IPS-18a (cell line): ENCODE measurements around the gene SGPP1.

ENCODE experiments used
- H3K27ac ChIP-seq: one replicate; pipeline ENCODE4 v1.5.1; 2013; ENCODE audit warnings: low read length
- H3K27me3 ChIP-seq: one replicate; pipeline ENCODE4 v1.6.1; 2013; ENCODE audit warnings: mild to moderate bottlenecking, low read length; ENCODE audit not compliant: control insufficient read depth, insufficient read depth
- H3K36me3 ChIP-seq: one replicate; pipeline ENCODE4 v1.6.1; 2013; ENCODE audit warnings: low read depth, low read length; ENCODE audit not compliant: control insufficient read depth
- H3K4me1 ChIP-seq: one replicate; pipeline ENCODE4 v1.6.1; 2013; ENCODE audit warnings: low read depth, low read length; ENCODE audit not compliant: control insufficient read depth
- H3K4me3 ChIP-seq: one replicate; pipeline ENCODE4 v1.5.1; 2013; ENCODE audit warnings: low read length
- H3K9ac ChIP-seq: one replicate; pipeline ENCODE4 v1.6.1; 2013; ENCODE audit warnings: mild to moderate bottlenecking, low read length, moderate library complexity
- H3K9me3 ChIP-seq: one replicate; pipeline ENCODE4 v1.6.1; 2013; ENCODE audit warnings: low read depth, low read length; ENCODE audit not compliant: control insufficient read depth

SGPP1 gene

DNA sequence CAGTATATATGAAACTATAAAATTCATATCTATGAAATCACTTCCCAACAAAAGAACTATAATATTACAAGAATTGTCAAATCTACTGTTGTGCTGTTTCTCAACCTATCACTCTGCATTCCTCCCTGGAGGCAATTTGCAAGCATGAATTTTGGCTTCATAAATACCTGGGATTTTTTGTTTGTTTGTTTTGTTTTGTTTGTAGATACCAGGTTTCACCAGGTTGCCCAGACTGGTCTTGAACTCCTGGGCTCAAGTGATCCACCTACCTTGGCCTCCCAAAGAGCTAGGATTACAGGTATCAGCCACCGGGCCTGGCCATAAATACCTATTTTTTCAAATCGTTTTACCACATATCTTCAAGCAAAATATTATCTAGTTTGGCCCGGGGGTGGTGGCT lies 38.7 kb downstream of the SGPP1 start:
- H3K4me1 ChIP-seq = no peaks in the 10 kb centered on the region
- H3K9ac ChIP-seq = no peak overlapping the region
- no peak overlapping the region for H3K4me3 ChIP-seq
- H3K36me3 ChIP-seq = no peaks in the 10 kb centered on the region
- no peak overlapping the region for H3K27ac ChIP-seq
- no peaks in the 10 kb centered on the region for H3K9me3 ChIP-seq
- no peaks in the 10 kb centered on the region for H3K27me3 ChIP-seq

DNA sequence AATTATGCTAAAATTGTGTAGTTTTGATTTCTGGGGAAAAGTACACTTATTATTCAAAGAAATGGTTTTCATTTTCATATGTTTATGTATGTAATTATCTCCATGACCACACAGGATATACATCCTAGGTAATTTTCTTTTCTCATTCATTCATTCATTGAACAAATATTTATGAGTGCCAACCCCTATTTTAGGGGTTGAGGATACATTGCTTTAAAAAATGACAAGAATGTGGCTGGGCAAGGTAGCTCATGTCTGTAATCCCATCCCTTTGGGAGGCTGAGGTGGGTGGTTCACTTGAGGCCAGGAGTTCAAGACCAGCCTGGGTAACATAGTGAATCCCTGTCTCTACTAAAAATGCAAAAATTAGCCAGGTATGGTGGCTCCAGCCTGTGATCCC lies 40.9 kb downstream of the SGPP1 start:
- H3K9me3 ChIP-seq = no peaks in the 10 kb centered on the region
- no peak overlapping the region for H3K4me3 ChIP-seq
- H3K9ac ChIP-seq = no peak overlapping the region
- no peaks in the 10 kb centered on the region for H3K36me3 ChIP-seq
- H3K27ac ChIP-seq = no peak overlapping the region
- no peaks in the 10 kb centered on the region for H3K27me3 ChIP-seq
- no peaks in the 10 kb centered on the region for H3K4me1 ChIP-seq

DNA sequence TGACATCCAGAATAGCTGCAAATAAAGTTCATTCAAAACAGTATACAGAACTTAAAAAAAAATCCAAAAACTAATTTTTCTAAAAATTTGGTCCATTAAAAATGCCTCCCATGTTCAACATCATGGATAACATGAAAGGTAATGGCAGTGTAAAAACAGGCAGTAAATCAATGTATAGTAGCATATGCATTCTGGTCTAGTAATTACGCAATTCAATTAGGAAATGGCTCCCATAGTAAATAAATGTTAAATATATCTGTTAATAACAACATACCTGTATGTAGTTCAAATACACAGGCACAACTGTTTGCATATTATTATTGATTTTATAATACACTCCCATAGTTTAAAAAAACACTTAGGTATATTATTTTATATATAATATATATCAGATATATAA lies 42.5 kb downstream of the SGPP1 start:
- H3K27ac ChIP-seq = no peak overlapping the region
- no peak overlapping the region for H3K9ac ChIP-seq
- H3K4me1 ChIP-seq = no peaks in the 10 kb centered on the region
- H3K4me3 ChIP-seq = no peak overlapping the region
- H3K36me3 ChIP-seq = no peaks in the 10 kb centered on the region
- H3K9me3 ChIP-seq = no peaks in the 10 kb centered on the region
- no peaks in the 10 kb centered on the region for H3K27me3 ChIP-seq

DNA sequence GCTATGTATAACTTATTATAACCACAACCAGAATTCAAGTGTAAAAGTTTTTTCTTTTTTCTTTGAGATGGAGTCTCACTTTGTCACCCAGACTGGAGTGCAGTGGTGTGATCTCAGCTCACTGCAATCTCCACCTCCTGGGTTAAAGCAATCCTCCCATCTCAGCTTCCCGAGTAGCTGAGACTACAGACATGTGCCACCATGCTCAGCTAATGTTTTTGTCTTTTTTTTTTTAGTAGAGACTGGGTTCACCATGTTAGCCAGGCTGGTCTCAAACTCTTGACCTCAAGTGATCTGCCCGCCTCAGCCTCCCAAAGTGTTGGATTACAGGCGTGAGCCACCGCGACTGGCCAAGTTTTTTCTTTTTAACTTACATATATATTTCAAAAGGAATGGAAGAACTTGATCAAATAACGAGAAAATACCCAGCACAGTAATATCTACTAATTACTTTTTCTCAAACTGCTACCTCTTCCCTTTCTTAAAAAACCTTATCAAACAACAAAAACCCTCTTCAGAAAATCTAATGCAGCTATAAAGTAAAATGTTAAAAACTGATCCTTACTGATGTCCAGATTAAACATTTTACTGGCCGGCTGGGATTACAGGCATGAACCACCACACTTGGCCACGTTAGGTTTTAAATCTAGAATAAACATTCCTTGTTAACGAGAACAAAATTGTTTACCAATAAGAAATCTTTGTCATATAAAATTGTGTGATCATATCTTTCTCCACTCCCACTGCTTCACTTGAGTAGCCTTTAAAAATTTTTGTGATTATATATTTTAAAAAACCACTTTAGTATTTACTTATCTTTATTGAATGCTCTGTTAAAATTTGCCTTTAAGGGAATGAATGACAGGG lies 44.9 kb downstream of the SGPP1 start:
- H3K36me3 ChIP-seq = no peaks in the 10 kb centered on the region
- H3K9me3 ChIP-seq = no peaks in the 10 kb centered on the region
- H3K27ac ChIP-seq = no peak overlapping the region
- no peaks in the 10 kb centered on the region for H3K27me3 ChIP-seq
- no peak overlapping the region for H3K4me3 ChIP-seq
- H3K4me1 ChIP-seq = no peaks in the 10 kb centered on the region
- H3K9ac ChIP-seq = no peak overlapping the region

DNA sequence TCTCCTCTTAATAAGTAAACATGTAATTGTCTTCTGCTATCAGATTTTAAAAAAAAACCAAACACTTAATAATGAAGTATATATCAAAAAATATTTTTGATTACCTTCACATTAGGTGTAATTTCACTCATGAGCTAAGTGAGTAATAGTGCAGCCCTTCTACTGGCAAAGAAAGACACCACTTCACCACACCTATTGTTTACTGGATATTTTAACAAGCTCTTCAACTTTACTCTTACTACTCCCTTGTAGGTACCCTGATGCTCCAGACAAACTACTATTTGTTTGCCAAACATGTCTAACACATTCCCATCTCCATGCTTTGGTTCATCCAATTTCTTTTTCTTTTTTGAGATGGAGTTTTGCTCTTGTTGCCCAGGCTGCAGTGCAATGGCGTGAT lies 49.3 kb downstream of the SGPP1 start:
- Histone ChIP-seq H3K4me1 (no peaks in the 10 kb centered on the region), H3K27me3 (no peaks in the 10 kb centered on the region), H3K9me3 (no peaks in the 10 kb centered on the region), H3K9ac (no peak overlapping the region), H3K36me3 (no peaks in the 10 kb centered on the region), H3K4me3 (no peak overlapping the region), H3K27ac (no peak overlapping the region)

DNA sequence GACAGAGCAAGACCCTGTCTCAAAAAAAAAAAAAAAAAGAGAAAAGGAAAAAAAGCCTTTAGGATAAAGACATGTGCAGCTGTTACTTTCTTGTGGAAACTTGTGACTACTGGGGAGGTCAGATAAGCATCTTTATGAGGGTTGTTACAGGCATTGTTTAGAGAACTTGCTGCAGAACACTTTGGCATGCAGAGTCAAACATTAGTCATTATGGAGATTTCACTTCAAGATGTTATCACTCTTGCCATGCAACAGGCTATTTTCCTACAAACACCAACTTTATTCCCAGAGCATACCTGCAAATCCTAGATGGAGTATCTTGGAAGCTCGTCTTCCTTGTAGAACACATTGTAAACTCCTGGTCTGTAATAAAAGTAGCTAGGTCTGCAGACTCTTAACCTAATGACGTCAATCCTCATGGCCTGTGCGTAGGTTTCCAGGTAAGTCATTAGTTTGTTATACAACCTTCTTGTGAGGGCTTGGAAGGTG lies 49.9 kb downstream of the SGPP1 start:
- Histone ChIP-seq H3K9me3 (no peaks in the 10 kb centered on the region), H3K4me3 (no peak overlapping the region), H3K9ac (no peak overlapping the region), H3K27me3 (no peaks in the 10 kb centered on the region), H3K36me3 (no peaks in the 10 kb centered on the region), H3K4me1 (no peaks in the 10 kb centered on the region), H3K27ac (no peak overlapping the region)

DNA sequence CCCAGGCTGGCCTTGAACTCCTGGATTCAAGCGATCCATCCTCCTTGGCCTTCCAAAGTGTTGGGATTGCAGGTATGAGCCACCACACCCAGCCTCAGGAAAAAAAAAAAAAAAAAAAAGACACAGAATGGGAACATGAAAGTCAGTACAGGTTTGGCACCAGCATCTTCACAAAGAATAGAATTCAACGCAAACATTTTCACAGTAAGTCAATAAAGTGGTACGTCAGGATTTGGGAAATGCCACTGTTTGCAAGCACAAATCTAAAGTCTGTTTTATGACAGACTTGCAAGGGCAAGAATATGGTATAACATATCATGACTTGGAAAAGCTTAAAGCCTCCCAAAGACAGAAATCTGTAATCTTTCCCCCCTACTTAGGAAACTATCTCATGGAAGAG lies 51.2 kb downstream of the SGPP1 start:
- Histone ChIP-seq H3K9ac (no peak overlapping the region), H3K27ac (no peak overlapping the region), H3K4me1 (no peaks in the 10 kb centered on the region), H3K36me3 (no peaks in the 10 kb centered on the region), H3K4me3 (no peak overlapping the region), H3K27me3 (no peaks in the 10 kb centered on the region), H3K9me3 (no peaks in the 10 kb centered on the region)

DNA sequence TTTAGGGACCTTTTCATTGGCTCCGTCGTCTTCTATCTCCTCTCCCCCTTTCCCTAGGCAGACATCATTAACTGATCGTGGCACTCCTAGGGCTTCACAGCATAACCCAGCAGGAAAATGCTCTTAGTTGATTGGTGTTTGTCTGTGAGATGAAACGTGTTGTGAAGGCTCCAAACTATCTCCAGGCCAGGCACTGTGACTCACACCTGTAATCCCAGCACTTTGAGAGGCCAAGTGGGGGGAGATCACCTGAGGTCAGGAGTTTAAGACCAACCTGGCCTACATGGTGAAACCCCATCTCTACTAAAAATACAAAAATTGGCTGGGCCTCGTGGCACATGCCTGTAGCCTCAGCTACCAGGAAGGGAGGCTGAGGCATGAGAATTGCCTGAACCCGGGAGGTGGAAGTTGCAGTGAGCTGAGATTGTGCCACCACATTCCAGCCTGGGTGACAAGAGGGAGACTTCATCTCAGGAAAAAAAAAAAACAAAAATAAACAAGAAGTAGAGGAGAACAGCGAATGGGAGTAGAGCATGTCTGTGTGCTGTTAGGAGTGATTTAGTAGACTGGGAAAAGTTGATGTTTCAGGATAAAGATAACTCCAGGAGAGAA lies 53.9 kb downstream of the SGPP1 start:
- Histone ChIP-seq H3K9ac (no peak overlapping the region), H3K27ac (no peak overlapping the region), H3K4me1 (no peaks in the 10 kb centered on the region), H3K4me3 (no peak overlapping the region), H3K36me3 (no peaks in the 10 kb centered on the region), H3K9me3 (no peaks in the 10 kb centered on the region), H3K27me3 (no peaks in the 10 kb centered on the region)

DNA sequence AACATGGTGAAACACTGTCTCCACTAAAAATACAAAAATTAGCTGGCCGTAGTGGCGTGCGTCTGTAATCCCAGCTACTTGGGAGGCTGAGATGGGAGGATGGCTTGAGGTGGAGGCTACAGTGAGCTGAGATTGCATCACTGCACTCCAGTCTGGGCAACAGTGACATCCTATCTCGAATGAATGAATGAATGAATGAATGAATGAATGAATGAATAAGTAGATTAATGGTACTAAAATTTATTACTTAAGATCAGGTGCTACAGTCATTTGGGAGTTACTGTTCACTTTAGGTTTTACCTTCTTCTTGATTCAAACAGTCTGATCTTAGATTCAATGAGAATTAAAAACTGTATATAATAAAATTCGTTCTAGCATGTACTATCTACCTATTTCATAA lies 54.6 kb downstream of the SGPP1 start:
- Histone ChIP-seq H3K27ac (no peak overlapping the region), H3K27me3 (no peaks in the 10 kb centered on the region), H3K4me3 (no peak overlapping the region), H3K9me3 (no peaks in the 10 kb centered on the region), H3K4me1 (no peaks in the 10 kb centered on the region), H3K36me3 (no peaks in the 10 kb centered on the region), H3K9ac (no peak overlapping the region)

DNA sequence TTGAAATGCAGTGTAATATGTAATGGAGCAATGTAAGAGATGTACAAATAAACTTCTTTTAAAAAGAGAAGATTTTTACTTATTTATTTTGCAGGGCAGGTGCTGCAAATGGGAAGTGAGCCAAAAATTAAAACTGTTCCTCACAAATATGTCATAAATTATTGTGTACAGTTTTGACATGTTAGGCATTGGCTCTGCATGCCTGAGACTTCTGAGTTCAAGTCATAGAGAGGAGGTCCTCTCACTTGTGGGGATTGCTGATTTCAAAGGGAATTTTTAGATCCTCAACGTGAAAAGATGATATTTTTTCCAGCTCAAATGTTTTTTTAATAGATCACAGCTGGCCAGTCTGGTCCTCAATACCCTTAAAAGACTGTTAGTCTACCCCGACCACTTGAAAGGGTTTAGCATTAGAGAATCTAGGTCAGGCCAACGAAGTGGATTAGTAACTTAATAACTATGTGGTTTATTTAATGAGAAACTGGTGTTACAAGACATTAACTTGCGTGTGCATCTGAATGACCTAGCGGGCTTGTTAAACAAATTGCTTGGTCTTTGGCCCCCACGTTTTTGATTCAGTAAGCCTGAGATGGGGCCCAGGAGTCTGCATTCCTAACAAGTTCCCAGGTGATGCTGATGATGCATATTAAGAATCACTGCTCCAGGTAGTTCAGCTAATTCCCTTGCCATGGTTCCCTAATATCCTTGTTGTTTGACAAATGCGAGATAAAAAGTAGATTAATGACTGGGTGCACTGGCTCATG lies 55.3 kb downstream of the SGPP1 start:
- no peaks in the 10 kb centered on the region for H3K27me3 ChIP-seq
- H3K4me1 ChIP-seq = no peaks in the 10 kb centered on the region
- no peak overlapping the region for H3K4me3 ChIP-seq
- no peaks in the 10 kb centered on the region for H3K9me3 ChIP-seq
- H3K27ac ChIP-seq = no peak overlapping the region
- no peaks in the 10 kb centered on the region for H3K36me3 ChIP-seq
- H3K9ac ChIP-seq = no peak overlapping the region

DNA sequence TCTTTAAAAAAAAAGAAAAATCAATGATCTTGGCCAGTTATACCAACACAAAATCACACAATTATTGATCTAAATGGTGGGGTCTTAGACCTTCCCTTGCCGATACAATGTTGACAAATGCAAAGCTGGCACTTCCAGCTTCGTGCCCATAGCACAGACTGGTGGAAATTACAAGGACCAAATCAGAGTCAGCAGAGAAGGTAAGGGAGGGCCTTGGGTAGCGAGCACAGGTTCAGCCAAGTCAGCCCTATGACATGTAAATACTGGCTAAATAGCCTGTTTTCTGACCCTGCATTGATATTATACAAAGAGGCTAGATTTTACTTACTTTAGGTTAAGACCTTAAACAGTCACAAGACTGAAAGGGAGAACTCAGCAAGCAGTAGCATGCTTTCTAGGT lies 55.9 kb downstream of the SGPP1 start:
- no peak overlapping the region for H3K27ac ChIP-seq
- no peaks in the 10 kb centered on the region for H3K36me3 ChIP-seq
- H3K4me1 ChIP-seq = no peaks in the 10 kb centered on the region
- no peak overlapping the region for H3K9ac ChIP-seq
- H3K27me3 ChIP-seq = no peaks in the 10 kb centered on the region
- H3K9me3 ChIP-seq = no peaks in the 10 kb centered on the region
- H3K4me3 ChIP-seq = no peak overlapping the region
